Uterus (tissue), 4 donors: ENCODE measurements around the gene SSC4D. TPM values are rescaled to one million over a fixed set of nuclear protein-coding genes. Genes with fewer than 3 reads are reported as not detected.

Experiments
- DNase-seq, 2 donors: peaks; one replicate each; pipeline ENCODE4 v3.0.0-alpha.2; 2019 to 2020
- H3K27ac ChIP-seq, 2 donors: fragments of 200-600 bp; sonication (generic); 1 replicate in 1 of 2; 2 replicates in 1 of 2; pipeline ENCODE4 v1.5.1; 2016 to 2018
- H3K27me3 ChIP-seq, 2 donors: fragments of 200-600 bp; sonication (generic); one replicate each; pipeline ENCODE4 v1.5.1; 2018 to 2019; ENCODE audit warnings: control low read depth in 1 of 2
- H3K36me3 ChIP-seq, 2 donors: fragments of 200-600 bp; sonication (generic); one replicate each; pipeline ENCODE4 v1.5.1; 2019; ENCODE audit warnings: control low read depth in 1 of 2
- H3K4me1 ChIP-seq, 2 donors: fragments of 200-600 bp; sonication (generic); one replicate each; pipeline ENCODE4 v1.5.1; 2018 to 2019; ENCODE audit warnings: control low read depth in 1 of 2
- H3K4me3 ChIP-seq, 2 donors: fragments of 200-600 bp; sonication (generic); 1 replicate in 1 of 2; 2 replicates in 1 of 2; pipeline ENCODE4 v1.5.1; 2018 to 2019; ENCODE audit warnings: mild to moderate bottlenecking in 1 of 2
- H3K9me3 ChIP-seq, 2 donors: fragments of 200-600 bp; sonication (generic); one replicate each; pipeline ENCODE4 v1.5.1; 2019; ENCODE audit warnings: control low read depth in 1 of 2
- CTCF ChIP-seq, 4 experiments: fragments of 200-600 bp in 2 of 4; fragments of 450-650 bp in 2 of 4; sonication (generic) in 2 of 4; IDR thresholded peaks; one replicate each; pipeline ENCODE4 v1.5.1; 2016 to 2019; ENCODE audit warnings: antibody characterized with exemption in 4 of 4, mild to moderate bottlenecking in 2 of 4, moderate library complexity in 1 of 4
- POLR2A ChIP-seq, 2 donors: fragments of 450-650 bp; IDR thresholded peaks; one replicate each; pipeline ENCODE4 v1.6.1; 2016; ENCODE audit warnings: antibody characterized with exemption in 2 of 2, mild to moderate bottlenecking in 1 of 2, moderate library complexity in 1 of 2
- intact Hi-C: fragments of 100-400 bp; cut with DNase I; formaldehyde crosslinking; loops from one replicate; pipeline ENCODE4 v1.15.1; 2023; ENCODE audit warnings: low total_unique reads
- total RNA-seq, 4 donors: library from RNA; depleted of rRNA in 3 of 4; stranded (reverse); fragments of >200 nt in 3 of 4; gene quantifications; one replicate each; pipeline versions ENCODE4 v1.1.0 to v1.2.4, GENCODE V29; 2014 to 2023
- donor health status: DM: yes; HTN: yes; CAD: no.

The SSC4D gene
- total RNA-seq, 4 donors from 2014 or later, result 0.37 to 1.0 TPM; not detected in 2

GRCh38 chr7:76347710-76348109, 61.8 kb downstream of the SSC4D start:
- intact Hi-C loops, result no loop called here
- TF ChIP-seq POLR2A (IDR thresholded peaks at IDR 0.05) (no peak), CTCF (IDR thresholded peaks at IDR 0.05) (no peak)
- Histone ChIP-seq H3K27me3 (no peaks in the 10 kb centered on the region), H3K9me3 (no peaks in the 10 kb centered on the region), H3K36me3 (no peaks in the 10 kb centered on the region), H3K4me1 (no peaks in the 10 kb centered on the region), H3K27ac (no peak overlapping the region), H3K4me3 (no peak overlapping the region)
- no peak for DNase-seq

- intact Hi-C loops, result no loop called here
- no peak overlapping the region for H3K4me3 ChIP-seq
- H3K9me3 ChIP-seq, result no peaks in the 10 kb centered on the region
- H3K36me3 ChIP-seq, result no peaks in the 10 kb centered on the region
- TF ChIP-seq CTCF (IDR thresholded peaks at IDR 0.05), result no peak
- TF ChIP-seq POLR2A (IDR thresholded peaks at IDR 0.05), result no peak
- no peak overlapping the region for H3K27ac ChIP-seq
- no peak for DNase-seq
- no peaks in the 10 kb centered on the region for H3K4me1 ChIP-seq
- no peaks in the 10 kb centered on the region for H3K27me3 ChIP-seq
Observed at GRCh38 chr7:76346778-76347177, 62.7 kb downstream of the SSC4D start.

GRCh38 chr7:76346097-76346496, 63.4 kb downstream of the SSC4D start:
- no peak for TF ChIP-seq POLR2A (IDR thresholded peaks at IDR 0.05)
- no peak for TF ChIP-seq CTCF (IDR thresholded peaks at IDR 0.05)
- Histone ChIP-seq H3K27me3 (no peaks in the 10 kb centered on the region), H3K9me3 (no peaks in the 10 kb centered on the region), H3K4me3 (no peak overlapping the region), H3K27ac (no peak overlapping the region), H3K4me1 (no peaks in the 10 kb centered on the region), H3K36me3 (no peaks in the 10 kb centered on the region)
- DNase-seq, result no peak
- intact Hi-C loops, result no loop called here

GRCh38 chr7:76343931-76344321, 65.6 kb downstream of the SSC4D start:
- no peaks in the 10 kb centered on the region for H3K4me1 ChIP-seq
- no peak for DNase-seq
- TF ChIP-seq CTCF (IDR thresholded peaks at IDR 0.05), result no peak
- no peak for TF ChIP-seq POLR2A (IDR thresholded peaks at IDR 0.05)
- H3K4me3 ChIP-seq, result no peak overlapping the region
- intact Hi-C loops, result no loop called here
- no peaks in the 10 kb centered on the region for H3K27me3 ChIP-seq
- H3K36me3 ChIP-seq, result no peaks in the 10 kb centered on the region
- H3K27ac ChIP-seq, result no peak overlapping the region
- no peaks in the 10 kb centered on the region for H3K9me3 ChIP-seq

GRCh38 chr7:76343294-76343930, 66.1 kb downstream of the SSC4D start:
- no peak overlapping the region for H3K4me3 ChIP-seq
- no peak for TF ChIP-seq CTCF (IDR thresholded peaks at IDR 0.05)
- no peak for TF ChIP-seq POLR2A (IDR thresholded peaks at IDR 0.05)
- H3K27ac ChIP-seq, result no peak overlapping the region
- DNase-seq, result no peak
- H3K27me3 ChIP-seq, result no peaks in the 10 kb centered on the region
- no peaks in the 10 kb centered on the region for H3K4me1 ChIP-seq
- H3K36me3 ChIP-seq, result no peaks in the 10 kb centered on the region
- intact Hi-C loops, result no loop called here
- H3K9me3 ChIP-seq, result no peaks in the 10 kb centered on the region
